GM23338 (cell line): ENCODE measurements around the gene RNU1-2. TPM values are rescaled to one million over a fixed set of nuclear protein-coding genes. Genes with fewer than 3 reads are reported as not detected.

Experiments
- ATAC-seq: fragments of 200-7000 bp; cut with Tn5 transposase; 3 replicates; pipeline ENCODE4 v1.9.1; 2020
- DNase-seq: peaks from one replicate; pipeline ENCODE4 v3.0.0-alpha.2; 2015; ENCODE audit warnings: low spot score
- H2AFZ ChIP-seq: fragments of 200-600 bp; sonication (generic); 2 replicates; pipeline ENCODE4 v1.8.0; 2016; ENCODE audit warnings: antibody characterized with exemption, mild to moderate bottlenecking, moderate library complexity
- H3F3A ChIP-seq: fragments of 200-600 bp; sonication (generic); replicated peaks from 2 replicates; pipeline ENCODE4 v1.8.0; 2017; ENCODE audit warnings: antibody characterized with exemption, mixed run types, low read depth
- H3K27ac ChIP-seq: fragments of 200-600 bp; sonication (generic); 2 replicates; pipeline ENCODE4 v1.6.1; 2016; ENCODE audit warnings: low read depth
- H3K27me3 ChIP-seq: fragments of 200-600 bp; sonication (generic); 2 replicates; pipeline ENCODE4 v1.8.0; 2016; ENCODE audit warnings: mild to moderate bottlenecking, mixed run types, moderate library complexity; ENCODE audit not compliant: insufficient read depth
- H3K36me3 ChIP-seq: fragments of 200-600 bp; sonication (generic); 2 replicates; pipeline ENCODE4 v1.8.0; 2016; ENCODE audit warnings: mild to moderate bottlenecking; ENCODE audit not compliant: insufficient read depth
- H3K4me1 ChIP-seq: fragments of 200-600 bp; sonication (generic); 2 replicates; pipeline ENCODE4 v1.8.0; 2016; ENCODE audit warnings: mild to moderate bottlenecking, moderate library complexity; ENCODE audit not compliant: insufficient read depth
- H3K4me2 ChIP-seq: fragments of 200-600 bp; sonication (generic); 2 replicates; pipeline ENCODE4 v1.7.1; 2017; ENCODE audit warnings: mixed run types
- H3K4me3 ChIP-seq: fragments of 200-600 bp; sonication (generic); 2 replicates; pipeline ENCODE4 v1.6.1; 2016; ENCODE audit warnings: mixed run types
- H3K79me2 ChIP-seq: fragments of 200-600 bp; sonication (generic); replicated peaks from 2 replicates; pipeline ENCODE4 v1.8.0; 2017; ENCODE audit warnings: mild to moderate bottlenecking; ENCODE audit not compliant: insufficient read depth
- H3K9me2 ChIP-seq: fragments of 200-600 bp; sonication (generic); 2 replicates; pipeline ENCODE4 v1.8.0; 2017; ENCODE audit not compliant: insufficient read depth
- H4K20me1 ChIP-seq: fragments of 200-600 bp; sonication (generic); replicated peaks from 2 replicates; pipeline ENCODE4 v1.8.0; 2017; ENCODE audit warnings: mild to moderate bottlenecking; ENCODE audit not compliant: insufficient read depth
- H3K27ac Mint-ChIP-seq: 2 replicates; pipeline ENCODE4 v1.8.0; 2020; ENCODE audit warnings: inconsistent platforms, mild to moderate bottlenecking, moderate library complexity, mixed read lengths
- H3K27me3 Mint-ChIP-seq: 3 replicates; pipeline ENCODE4 v1.8.0; 2022; ENCODE audit warnings: low read depth, mild to moderate bottlenecking, moderate library complexity, mixed read lengths, inconsistent platforms; ENCODE audit not compliant: insufficient read depth, poor library complexity
- H3K36me3 Mint-ChIP-seq: 3 replicates; pipeline ENCODE4 v1.8.0; 2021; ENCODE audit warnings: low read depth, mild to moderate bottlenecking, inconsistent platforms, moderate library complexity, mixed read lengths
- H3K4me1 Mint-ChIP-seq: 3 replicates; pipeline ENCODE4 v1.8.0; 2020; ENCODE audit warnings: mild to moderate bottlenecking, inconsistent platforms, mixed read lengths
- H3K4me3 Mint-ChIP-seq: 3 replicates; pipeline ENCODE4 v1.8.0; 2021; ENCODE audit warnings: moderate library complexity, mild to moderate bottlenecking, inconsistent platforms, mixed read lengths
- H3K9me3 Mint-ChIP-seq: 3 replicates; pipeline ENCODE4 v1.8.0; 2020; ENCODE audit warnings: moderate library complexity, mild to moderate bottlenecking, inconsistent platforms, mixed read lengths
- STAT1 ChIP-seq: IDR thresholded peaks from one replicate; pipeline ENCODE4 v1.6.1; 2016; ENCODE audit warnings: antibody characterized with exemption; ENCODE audit not compliant: unreplicated experiment
- ZNF114 ChIP-seq: fragments of 250-450 bp; sonication (Bioruptor Pico); IDR thresholded peaks from 2 replicates; pipeline ENCODE4 v1.5.0; 2020; ENCODE audit warnings: mild to moderate bottlenecking, moderate library complexity
- ZNF331 ChIP-seq: fragments of 250-450 bp; sonication (Bioruptor Pico); IDR thresholded peaks from 2 replicates; pipeline ENCODE4 v1.5.0; 2020; ENCODE audit warnings: low read depth, mild to moderate bottlenecking, moderate library complexity
- polyA plus RNA-seq: library from polyadenylated mRNA; unstranded; fragments of >200 nt; fragmentation: Nextera tagmentation; extraction: Ambion mirVana; gene quantifications from 2 replicates; pipeline ENCODE4 v1.2.1, GENCODE V29; 2016
- total RNA-seq: library from RNA; depleted of rRNA; stranded (reverse); fragments of >200 nt; shearing (Covaris generic); gene quantifications from 2 replicates; pipeline ENCODE4 v1.2.3, GENCODE V29; 2014
- TF ChIP-seq, protein P1 (sequence below): fragments of 250-450 bp; sonication (Bioruptor Pico); IDR thresholded peaks from 2 replicates; pipeline ENCODE4 v1.5.0; 2020; ENCODE audit warnings: mild to moderate bottlenecking, moderate library complexity
- TF ChIP-seq, protein P2 (sequence below), 2 experiments: fragments of 200-600 bp in 1 of 2; sonication (generic) in 1 of 2; conservative IDR thresholded peaks; 2 replicates each; pipeline versions ENCODE4 v1.5.1 to v1.6.1; 2016 to 2017; ENCODE audit warnings: antibody characterized with exemption in 2 of 2, low read depth in 2 of 2, mild to moderate bottlenecking in 2 of 2, moderate library complexity in 1 of 2

The RNU1-2 gene
- total and polyA plus RNA-seq, 2 experiments from 2014 or later, result not detected

DNA sequence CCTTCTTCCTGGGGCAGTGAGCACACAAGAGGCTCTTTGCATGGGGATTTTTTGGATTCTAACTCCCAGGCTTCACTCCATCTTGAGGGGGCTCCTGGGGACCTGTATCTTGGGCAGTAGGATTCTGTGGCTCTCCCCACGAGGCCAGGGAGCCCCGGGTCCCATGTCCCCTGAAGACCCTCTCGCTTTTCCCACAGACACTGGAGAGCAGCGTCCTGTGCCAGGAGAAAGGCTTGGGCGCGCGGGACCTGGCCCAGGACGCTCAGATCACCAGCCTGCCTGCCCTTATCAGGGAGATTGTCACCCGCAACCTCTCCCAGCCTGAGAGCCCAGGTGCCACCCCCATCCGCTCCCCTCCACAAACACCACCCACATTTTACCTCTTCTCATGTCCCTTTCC lies 26.7 kb downstream of the RNU1-2 start (continued):
- TF ChIP-seq, protein P1, sequence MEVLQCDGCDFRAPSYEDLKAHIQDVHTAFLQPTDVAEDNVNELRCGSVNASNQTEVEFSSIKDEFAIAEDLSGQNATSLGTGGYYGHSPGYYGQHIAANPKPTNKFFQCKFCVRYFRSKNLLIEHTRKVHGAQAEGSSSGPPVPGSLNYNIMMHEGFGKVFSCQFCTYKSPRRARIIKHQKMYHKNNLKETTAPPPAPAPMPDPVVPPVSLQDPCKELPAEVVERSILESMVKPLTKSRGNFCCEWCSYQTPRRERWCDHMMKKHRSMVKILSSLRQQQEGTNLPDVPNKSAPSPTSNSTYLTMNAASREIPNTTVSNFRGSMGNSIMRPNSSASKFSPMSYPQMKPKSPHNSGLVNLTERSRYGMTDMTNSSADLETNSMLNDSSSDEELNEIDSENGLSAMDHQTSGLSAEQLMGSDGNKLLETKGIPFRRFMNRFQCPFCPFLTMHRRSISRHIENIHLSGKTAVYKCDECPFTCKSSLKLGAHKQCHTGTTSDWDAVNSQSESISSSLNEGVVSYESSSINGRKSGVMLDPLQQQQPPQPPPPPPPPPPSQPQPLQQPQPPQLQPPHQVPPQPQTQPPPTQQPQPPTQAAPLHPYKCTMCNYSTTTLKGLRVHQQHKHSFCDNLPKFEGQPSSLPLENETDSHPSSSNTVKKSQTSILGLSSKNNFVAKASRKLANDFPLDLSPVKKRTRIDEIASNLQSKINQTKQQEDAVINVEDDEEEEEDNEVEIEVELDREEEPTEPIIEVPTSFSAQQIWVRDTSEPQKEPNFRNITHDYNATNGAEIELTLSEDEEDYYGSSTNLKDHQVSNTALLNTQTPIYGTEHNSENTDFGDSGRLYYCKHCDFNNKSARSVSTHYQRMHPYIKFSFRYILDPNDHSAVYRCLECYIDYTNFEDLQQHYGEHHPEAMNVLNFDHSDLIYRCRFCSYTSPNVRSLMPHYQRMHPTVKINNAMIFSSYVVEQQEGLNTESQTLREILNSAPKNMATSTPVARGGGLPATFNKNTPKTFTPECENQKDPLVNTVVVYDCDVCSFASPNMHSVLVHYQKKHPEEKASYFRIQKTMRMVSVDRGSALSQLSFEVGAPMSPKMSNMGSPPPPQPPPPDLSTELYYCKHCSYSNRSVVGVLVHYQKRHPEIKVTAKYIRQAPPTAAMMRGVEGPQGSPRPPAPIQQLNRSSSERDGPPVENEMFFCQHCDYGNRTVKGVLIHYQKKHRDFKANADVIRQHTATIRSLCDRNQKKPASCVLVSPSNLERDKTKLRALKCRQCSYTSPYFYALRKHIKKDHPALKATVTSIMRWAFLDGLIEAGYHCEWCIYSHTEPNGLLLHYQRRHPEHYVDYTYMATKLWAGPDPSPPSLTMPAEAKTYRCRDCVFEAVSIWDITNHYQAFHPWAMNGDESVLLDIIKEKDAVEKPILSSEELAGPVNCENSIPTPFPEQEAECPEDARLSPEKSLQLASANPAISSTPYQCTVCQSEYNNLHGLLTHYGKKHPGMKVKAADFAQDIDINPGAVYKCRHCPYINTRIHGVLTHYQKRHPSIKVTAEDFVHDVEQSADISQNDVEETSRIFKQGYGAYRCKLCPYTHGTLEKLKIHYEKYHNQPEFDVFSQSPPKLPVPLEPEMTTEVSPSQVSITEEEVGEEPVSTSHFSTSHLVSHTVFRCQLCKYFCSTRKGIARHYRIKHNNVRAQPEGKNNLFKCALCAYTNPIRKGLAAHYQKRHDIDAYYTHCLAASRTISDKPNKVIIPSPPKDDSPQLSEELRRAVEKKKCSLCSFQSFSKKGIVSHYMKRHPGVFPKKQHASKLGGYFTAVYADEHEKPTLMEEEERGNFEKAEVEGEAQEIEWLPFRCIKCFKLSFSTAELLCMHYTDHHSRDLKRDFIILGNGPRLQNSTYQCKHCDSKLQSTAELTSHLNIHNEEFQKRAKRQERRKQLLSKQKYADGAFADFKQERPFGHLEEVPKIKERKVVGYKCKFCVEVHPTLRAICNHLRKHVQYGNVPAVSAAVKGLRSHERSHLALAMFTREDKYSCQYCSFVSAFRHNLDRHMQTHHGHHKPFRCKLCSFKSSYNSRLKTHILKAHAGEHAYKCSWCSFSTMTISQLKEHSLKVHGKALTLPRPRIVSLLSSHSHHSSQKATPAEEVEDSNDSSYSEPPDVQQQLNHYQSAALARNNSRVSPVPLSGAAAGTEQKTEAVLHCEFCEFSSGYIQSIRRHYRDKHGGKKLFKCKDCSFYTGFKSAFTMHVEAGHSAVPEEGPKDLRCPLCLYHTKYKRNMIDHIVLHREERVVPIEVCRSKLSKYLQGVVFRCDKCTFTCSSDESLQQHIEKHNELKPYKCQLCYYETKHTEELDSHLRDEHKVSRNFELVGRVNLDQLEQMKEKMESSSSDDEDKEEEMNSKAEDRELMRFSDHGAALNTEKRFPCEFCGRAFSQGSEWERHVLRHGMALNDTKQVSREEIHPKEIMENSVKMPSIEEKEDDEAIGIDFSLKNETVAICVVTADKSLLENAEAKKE, result no peak
- no peak for TF ChIP-seq ZNF331 (CRISPR knock-in tag)
- no peak for TF ChIP-seq ZNF114 (CRISPR knock-in tag)

DNA sequence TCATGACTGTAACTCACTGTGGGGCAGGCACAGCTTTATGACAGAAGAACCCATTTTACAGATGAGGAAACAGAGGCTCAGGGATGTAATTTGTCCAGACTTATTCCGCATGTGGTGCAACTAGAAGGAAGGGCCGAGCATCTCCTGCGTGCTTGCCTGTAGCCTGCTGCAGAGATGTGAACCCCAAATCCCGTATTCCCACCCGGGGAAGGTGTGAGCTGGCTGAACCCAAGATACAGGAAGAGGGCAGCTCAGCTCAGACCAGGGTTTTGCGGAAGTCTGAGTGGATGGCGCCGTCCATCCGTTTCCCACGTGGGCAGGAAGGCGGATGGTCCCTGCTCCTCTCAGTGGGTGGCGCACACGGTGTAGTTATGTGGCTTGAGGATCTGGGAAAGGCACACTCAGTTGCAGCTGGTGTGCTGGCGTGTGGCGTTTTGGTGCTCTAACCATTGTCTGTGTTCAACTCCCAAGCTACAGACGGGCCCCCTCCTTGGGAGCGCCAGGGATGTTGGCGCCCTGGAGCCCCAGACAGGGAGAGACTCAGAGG lies 27.2 kb downstream of the RNU1-2 start:
- peak; percentile 46 for DNase-seq
- peaks cover 47% of the 10 kb centered on the region for H3K79me2 ChIP-seq
- H3K4me3 ChIP-seq, result peak overlapping the region; percentile 70
- peak overlapping the region; percentile 61; the same call in 1 of the 2 replicates for H3K27ac ChIP-seq
- peak overlapping the region; percentile 95 for H3K4me2 ChIP-seq
- Mint-ChIP-seq H3K36me3 (peaks cover 12% of the 10 kb centered on the region; the same call in 1 of the 3 replicates), H3K27me3 (peaks cover 28% of the 10 kb centered on the region), H3K4me3 (peak overlapping the region; percentile 92), H3K9me3 (no peaks in the 10 kb centered on the region), H3K4me1 (peaks cover 52% of the 10 kb centered on the region), H3K27ac (no peak overlapping the region; the same call in 1 of the 2 replicates)
- no peak overlapping the region for H2AFZ ChIP-seq
- no peak for ATAC-seq
- peaks cover 55% of the 10 kb centered on the region for H3F3A ChIP-seq
- H3K36me3 ChIP-seq, result no peaks in the 10 kb centered on the region
- peaks cover 36% of the 10 kb centered on the region for H4K20me1 ChIP-seq
- H3K9me2 ChIP-seq, result no peaks in the 10 kb centered on the region
- TF ChIP-seq, protein P2, sequence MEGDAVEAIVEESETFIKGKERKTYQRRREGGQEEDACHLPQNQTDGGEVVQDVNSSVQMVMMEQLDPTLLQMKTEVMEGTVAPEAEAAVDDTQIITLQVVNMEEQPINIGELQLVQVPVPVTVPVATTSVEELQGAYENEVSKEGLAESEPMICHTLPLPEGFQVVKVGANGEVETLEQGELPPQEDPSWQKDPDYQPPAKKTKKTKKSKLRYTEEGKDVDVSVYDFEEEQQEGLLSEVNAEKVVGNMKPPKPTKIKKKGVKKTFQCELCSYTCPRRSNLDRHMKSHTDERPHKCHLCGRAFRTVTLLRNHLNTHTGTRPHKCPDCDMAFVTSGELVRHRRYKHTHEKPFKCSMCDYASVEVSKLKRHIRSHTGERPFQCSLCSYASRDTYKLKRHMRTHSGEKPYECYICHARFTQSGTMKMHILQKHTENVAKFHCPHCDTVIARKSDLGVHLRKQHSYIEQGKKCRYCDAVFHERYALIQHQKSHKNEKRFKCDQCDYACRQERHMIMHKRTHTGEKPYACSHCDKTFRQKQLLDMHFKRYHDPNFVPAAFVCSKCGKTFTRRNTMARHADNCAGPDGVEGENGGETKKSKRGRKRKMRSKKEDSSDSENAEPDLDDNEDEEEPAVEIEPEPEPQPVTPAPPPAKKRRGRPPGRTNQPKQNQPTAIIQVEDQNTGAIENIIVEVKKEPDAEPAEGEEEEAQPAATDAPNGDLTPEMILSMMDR (conservative IDR thresholded peaks at IDR 0.05; ENCODE audit: low read depth in 2 of 2), result peak in 1 of 2 experiments; percentile 27; a peak in 2 of 4 replicates
- no peak for TF ChIP-seq STAT1
- no peaks in the 10 kb centered on the region for H3K27me3 ChIP-seq
- peaks cover 36% of the 10 kb centered on the region for H3K4me1 ChIP-seq
